GM18517 (cell line): ENCODE data around the gene SLC2A13.
"Not testable (repeated sequence)": the region's sequence is repeated elsewhere in the genome, so short reads cannot be mapped to it uniquely, and the experiment has no call there.

Experiments
- ATAC-seq: cut with Tn5 transposase; IDR thresholded peaks from one replicate; pipeline ENCODE4 v1.9.1; 2021; ENCODE audit warnings: mild to moderate bottlenecking, moderate library complexity; ENCODE audit not compliant: unreplicated experiment

SLC2A13 gene

DNA sequence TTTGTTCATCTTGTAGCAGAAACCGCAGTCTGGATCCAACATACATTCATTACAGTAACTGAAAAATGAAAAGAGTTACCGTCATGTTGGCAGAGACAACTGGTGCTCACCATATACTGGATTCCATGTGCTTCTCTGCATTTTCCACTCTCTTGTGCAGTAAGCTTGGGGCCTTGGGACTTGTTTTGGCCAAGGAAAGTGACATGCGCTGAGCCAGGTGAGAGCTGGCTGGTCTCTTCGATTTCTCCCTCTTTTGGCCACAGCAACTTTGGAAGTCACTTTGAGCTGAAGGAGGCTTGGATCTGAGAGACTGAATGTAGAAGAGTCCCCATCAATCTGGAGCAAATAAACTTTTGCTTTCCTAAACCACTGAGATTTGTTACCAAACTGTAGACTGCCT, 275.7 kb downstream of the SLC2A13 start:
- ATAC-seq = no peak

DNA sequence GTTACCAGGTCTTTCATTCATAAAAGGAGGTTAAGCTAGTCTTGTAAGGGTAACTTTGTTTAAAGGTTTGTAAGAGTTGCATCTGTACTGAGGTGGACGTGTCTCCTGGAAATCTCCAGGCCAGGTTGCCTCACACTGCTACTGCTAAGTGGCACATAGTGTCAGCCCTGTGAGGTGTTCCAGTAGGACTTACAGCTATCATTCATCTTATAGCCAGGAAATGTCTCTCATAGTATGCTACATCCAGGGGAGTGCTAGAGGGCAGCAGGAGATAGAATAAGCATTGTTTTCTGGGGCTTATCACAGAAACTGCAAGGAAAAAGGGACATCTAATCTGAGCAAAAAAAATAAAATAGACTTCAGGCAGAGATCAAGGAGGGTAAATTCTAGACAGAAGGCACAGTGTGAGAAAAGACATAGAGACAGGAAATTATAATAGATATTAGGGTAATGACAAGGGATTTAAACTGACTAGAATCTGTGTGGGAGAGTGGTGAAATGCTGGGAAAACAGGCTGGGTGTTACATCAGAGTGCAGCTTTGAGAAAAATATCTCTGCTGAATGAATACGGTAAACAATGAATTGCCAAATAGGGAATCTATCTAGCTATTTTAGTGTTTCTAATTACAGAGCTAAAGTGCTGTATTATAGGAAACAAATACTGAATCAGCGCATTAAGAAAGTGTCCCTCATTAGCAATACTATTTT, 281.2 kb downstream of the SLC2A13 start:
- ATAC-seq = no peak

DNA sequence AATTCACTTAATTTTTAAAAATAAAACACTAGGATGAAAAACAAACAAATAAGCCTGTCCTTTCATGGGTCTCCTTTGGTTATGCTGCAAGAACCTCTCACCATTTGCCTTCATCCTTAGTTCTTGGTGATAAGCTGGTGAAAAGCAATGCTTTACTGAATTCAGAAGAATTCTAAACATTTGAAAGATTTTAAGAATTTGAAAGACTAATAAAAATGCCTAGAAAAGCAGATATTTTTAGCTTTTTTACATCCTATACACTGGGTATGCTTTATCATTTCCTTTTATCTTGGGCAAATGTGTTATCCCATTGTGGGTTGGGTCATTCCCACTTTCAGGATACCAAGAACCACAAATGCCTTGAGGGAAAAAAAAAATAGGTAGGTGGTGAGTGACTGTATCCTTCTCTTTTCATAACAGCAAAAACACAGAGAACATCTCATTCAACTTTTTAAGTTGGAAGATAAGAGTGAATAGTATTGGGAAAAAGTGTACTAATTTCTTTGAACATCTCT, 289.2 kb downstream of the SLC2A13 start:
- no peak for ATAC-seq

DNA sequence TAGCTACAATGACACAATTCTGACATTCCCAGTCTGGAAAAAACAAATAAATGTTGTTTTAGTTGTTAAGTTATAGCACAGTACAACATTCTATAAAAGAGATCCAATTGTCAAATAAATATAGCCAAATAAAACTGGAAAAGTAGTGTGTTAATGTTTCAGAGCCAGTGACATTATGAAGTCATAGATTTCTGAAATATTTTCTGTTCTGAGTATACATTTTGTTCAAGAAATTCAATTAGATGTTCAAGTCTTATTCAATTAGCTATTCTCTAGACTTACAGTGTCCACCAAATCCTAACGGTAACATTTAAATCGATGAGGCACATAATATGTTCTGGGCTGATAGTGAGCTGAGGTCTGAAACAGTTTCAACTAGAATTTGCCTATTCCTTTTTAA, 290.1 kb downstream of the SLC2A13 start:
- ATAC-seq = no peak

DNA sequence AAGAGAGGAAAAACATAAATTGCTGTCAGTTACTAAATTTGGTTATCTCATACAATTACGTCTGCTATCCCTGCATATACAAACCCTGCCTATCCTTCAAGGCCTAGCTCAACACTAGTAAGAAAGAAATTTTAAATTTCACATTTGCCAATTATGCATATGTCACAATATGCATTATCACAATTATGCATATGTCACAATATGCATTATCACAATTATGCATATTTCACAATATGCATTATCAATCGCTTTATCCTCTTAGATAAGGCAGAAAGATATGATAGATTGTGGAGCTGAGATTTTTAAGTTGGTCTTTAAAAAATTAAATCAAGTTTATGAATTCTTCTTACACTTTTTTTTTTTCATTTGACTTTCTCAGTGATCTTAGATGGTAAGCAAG, 291.3 kb downstream of the SLC2A13 start:
- ATAC-seq = no peak

DNA sequence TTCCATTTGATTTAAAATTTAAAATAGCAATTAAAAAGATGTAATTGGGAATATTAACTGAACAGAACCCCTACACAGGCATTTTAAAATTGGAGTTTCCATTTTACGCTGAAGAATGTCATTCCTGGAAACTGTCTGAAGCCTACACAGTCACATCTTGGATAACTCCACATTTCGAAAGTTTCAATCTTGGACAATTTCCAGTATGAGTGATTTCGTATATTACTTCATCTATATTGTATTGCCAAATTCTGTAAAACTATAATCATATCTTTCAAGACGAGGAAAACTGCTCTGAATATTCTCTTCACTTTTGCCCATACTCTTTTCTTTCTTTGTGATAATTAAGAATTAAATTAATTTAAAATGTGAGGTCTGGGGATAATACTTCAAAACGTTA, 292.1 kb downstream of the SLC2A13 start:
- ATAC-seq = no peak

DNA sequence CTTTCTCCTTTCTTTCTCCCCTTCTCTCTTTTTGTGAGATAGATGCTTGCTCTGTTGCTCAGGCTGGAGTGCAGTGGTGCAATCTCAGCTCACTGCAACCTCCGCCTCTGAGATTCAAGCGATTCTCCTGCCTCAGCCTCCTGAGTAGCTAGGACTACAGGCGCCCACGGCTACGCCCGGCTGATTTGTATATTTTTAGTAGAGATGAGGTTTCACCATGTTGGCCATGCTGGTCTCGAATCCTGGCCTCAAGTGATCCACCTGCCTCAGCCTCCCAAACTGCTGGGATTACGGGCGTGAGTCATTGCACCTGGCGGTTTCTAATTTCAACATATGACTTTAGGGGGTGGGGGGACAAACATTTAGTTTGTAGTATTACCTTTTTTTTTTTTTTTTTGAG, 293.4 kb downstream of the SLC2A13 start:
- ATAC-seq = not testable (repeated sequence)

DNA sequence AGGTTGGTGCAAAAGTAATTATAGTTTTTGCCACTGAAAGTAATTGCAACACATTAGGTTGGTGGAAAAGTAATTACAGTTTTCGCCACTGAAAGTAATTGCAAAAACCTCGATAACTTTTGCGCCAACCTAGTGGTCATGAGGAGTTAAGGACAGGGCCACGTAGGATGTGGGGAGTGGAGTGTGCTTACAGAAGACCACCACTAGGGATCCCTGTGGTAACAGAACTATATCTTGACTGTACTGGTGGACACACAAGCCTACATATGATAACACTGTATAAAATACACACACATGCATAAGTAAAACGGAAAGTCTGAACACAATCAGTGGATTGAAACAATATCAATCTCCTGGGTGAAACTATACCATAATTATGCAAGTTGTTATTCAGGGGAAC, 298.8 kb downstream of the SLC2A13 start:
- peak; percentile 60 for ATAC-seq

DNA sequence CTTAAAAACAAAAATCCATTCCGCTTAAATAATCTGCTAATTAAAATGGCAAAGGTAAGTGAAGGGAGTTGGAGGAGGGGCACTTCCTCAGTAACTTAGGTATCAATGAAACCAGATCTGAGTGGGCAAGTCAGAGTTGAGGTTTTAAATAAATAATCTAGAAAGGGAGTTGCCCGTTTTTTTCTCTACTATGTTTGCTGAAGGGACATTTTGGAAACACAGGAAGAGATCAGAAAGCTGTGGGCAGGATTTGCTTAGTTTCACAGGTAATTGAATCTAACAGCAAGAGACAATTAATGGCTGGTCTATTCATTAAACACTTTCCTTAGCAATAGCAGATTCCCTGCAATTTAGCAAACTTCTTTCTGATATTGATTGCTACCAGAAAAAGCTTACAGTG, 300.2 kb downstream of the SLC2A13 start:
- no peak for ATAC-seq

DNA sequence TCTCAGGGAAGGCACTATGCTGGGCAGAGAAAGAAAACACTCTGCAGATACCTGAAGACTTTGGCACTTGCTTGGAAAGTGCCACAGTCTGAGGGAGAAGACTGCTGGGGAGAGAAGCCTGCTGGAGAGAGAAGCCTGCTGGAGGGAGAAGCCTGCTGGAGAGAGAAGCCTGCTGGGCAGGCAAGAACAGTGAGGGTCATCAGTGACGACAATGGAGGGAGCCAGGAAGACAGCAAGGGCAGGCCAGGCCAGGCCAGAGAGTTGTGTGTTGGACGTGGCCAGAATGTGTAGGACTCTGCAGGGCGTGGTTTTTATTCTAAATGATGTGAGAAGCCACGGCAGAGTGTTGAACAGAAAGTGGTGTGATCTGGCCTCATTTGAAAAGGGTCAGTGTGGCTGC, 301.0 kb downstream of the SLC2A13 start:
- no peak for ATAC-seq

DNA sequence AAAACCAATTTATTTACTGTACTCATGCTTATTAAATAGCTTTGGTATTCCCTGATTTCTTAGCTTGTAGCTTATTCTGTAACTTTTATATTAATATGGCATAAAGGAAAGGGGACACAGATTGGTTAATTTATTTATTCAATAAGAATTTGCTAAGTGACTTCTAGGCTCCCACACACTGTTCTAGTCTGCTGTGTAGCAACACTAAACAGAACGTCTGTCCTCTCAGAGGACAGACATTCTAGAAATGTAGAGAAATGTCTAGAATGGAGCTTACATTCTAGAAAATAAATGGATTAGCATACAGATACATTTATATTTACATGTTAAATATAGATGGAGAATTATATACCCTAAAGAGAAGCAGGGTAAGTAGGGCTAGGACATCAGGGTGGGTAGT, 301.4 kb downstream of the SLC2A13 start:
- no peak for ATAC-seq

DNA sequence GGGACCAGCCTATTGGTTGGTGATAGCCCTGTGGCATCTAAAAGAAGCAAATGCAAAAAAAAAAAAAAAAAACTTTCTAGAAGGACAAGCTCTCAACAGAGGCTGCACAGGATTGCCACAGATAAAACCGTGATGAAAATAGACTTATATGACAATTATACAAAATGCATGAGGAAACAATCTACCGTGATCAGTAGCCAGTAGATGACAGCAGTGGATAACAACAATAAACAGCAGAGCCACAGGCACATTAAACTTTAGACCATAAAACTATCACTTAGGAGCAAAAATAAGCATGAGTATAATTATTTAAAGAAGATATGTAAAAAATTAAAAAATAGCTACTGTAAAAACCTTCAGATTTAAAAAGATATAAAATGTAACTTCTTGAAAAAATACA, 302.7 kb downstream of the SLC2A13 start:
- no peak for ATAC-seq

DNA sequence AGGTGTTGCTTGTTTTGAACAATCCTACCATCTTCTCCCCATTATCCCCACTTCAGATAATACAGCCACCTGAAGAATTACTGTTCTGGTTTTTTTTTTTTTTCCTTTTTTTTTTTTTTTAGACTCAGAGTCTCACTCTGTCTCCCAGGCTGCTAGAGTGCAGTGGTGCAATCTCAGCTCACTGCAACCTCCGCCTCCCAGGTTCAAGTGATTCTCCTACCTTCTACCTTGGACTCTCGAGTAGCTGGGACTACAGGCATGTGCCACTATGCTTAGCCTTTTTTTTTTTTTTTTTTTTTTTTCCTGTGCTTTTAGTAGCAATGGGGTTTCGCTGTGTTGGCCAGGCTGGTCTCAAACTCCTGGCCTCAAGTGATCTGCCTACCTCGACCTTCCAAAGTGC, 306.9 kb downstream of the SLC2A13 start:
- ATAC-seq = no peak

DNA sequence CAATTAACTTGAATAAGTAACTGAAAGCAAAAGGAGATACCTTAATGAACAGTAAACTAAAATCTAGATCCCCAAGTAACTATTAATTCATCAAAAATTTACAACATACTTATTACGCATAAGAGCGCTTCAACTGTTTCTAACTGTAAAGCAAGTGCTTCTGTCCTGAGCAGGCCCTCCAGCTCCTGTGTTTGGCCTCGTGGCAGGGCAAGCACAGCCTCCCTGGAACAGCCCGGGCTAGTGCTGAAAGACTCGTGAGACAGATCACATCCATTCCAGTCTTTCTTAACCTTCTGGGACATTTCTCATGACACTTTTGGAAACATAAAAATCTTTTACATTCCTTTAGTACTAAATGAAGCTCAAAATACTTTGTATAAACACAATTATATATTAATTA, 307.5 kb downstream of the SLC2A13 start:
- ATAC-seq = no peak

DNA sequence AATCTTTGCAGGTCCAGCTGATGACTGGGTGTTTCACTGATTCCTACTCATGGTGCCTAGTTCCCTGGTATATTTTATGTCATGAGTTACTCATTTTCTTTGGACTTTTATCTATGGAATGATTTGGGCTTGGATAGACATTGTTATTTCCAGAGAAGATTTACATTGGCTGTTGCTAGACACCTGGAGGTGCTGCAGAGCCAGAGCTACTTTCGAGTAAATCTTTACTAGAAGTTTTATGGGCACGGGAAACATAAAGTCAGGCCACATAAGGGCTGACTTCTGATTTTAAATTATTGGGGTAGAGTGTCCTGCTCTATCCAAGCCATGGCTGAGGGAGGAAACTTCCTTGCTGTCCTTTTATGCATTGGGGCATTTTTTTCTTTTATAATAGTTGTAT, 310.4 kb downstream of the SLC2A13 start:
- ATAC-seq = no peak

DNA sequence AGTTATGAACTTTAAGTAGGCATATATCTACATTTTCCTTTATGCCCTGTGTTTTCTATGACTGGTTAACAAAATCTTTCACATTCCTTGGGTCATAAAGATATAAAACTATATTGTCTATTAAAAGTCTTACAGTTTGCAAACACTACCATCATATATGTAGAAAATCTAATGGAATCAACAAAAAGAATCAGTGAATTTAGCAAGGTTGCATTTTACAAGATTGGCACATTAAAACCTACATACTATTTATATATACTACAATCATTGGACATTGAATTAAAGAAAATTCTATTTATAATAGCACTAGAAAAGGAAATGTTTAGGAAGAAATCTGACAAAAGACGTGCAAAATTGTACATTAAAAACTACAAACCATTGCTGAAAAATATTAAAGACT, 312.9 kb downstream of the SLC2A13 start:
- ATAC-seq = no peak

DNA sequence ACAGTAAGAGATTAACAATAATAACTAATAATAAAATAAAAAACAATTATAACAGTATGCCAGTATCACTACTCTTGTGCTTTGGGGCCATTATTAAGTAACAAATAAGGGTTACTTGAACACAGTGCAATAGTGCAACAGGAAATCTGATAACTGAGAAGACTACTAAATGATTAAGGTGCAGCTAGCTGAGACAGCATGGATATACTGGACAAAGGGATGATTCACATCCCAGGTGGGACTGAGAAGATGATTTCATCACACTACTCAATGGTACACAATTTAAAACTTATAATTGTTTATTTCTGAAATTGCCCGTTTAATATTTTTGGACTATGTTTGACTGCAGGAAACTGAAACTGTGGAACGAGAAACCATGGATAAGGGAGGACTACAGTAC, 317.6 kb downstream of the SLC2A13 start:
- ATAC-seq = no peak

DNA sequence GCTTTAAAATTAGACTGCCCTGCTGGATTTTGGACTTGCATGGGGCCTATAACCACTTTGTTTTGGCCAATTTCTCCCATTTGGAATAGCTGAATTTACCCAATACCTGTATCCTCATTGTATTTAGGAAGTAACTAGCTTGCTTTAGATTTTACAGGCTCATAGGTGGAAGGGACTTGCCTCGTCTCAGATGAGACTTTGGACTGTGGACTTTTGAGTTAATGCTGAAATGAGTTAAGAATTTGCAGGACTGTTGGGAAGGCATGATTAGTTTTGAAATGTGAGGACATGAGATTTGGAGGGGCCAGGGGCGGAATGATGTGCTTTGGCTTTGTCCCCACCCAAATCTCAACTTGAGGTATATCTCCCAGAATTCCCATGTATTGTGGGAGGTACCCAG, 320.1 kb downstream of the SLC2A13 start:
- not testable (repeated sequence) for ATAC-seq

DNA sequence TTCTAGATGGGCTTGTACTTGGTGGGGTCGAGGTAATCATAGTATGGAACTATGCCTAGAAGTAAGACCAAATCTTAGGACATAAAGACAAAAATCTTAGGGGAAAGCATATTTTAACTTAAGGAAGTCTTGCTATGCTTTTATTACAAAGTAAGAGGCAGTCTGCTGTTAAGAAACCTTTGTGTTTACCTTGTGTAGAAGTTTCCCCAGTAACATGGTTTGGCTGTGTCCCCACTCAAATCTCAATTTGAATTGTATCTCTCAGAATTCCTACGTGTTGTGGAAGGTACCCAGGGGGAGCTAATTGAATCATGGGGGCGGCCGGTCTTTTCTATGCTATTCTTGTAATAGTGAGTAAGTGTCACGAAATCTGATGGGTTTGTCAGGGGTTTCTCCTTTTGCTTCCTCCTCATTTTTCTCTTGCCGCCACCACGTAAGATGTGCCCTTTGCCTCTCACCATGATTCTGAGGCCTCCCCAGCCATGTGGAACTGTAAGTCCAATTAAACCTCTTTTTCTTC, 323.8 kb downstream of the SLC2A13 start:
- no peak for ATAC-seq

DNA sequence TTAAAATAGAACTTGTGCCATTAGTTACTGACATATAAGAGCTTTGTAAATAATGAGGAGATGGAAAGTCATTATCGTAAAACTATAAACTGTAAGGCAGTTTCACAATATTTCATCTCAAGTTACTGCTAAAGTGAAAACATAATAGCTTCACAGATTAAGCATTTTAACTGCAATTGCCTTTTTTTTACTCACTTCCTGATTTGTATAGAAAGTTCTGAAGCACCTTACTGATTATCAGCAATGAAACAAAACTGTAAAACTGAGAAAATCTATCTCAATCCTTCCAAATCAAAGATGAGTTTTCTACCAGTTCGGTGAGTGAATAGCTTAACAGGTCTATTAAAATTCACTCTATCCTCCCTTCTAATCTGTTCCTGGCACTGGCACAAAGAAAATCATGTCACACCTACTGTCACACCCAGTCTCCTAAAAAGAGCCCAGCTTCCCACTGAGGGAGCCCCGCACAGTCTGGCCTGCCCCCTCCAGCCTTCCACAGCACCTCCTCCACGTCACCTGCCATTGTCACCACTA, 324.9 kb downstream of the SLC2A13 start:
- no peak for ATAC-seq

DNA sequence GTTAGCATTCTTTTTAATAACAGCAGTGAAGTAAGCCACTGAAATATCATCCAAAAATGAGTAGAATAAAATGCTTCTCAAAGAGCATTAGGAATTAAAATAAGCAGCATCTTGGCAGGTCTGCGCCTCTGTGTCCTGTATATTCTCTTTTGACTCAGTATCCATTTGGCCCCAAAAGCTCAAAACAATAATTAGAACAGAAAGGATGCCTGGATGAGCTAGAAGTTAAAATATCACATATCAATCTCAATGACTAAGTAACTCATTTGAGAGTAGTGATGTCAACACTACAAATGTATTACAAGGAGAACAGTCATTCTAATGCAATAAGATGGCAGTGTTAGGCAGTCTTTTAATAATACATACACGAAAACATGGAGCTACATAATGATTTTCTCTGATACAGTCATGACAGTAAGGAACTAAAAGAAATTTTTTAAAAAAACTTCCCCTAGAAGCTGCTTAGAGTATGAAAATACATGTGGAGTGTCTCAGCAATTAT, 325.4 kb downstream of the SLC2A13 start:
- no peak for ATAC-seq

DNA sequence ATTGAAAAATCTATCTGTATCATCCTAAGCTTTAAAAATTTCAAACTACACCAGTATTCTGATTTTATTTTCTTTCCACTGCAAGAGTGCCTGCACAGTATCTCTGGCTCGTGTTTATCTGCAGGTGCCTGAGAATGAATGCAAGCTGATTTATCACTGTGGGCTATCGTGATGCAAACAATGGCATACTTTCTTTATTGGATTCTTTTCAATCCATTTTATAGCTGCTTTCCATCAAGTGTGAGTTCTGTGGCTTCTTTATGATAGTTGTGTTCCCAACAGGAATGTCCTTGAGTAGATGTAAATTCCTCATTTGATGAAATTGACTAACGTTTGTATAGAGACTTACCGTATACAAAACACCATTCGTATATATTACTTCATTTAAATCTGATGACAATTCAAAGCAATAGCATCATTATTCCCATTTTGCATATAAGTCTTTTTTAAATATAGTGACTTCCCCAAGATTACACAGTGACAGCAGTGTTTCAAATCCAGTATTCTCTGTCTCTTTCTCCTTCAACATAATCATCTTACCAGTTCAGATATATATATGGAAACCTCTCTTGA, 326.0 kb downstream of the SLC2A13 start:
- no peak for ATAC-seq
